Uterus (tissue), 4 donors: Measurements from ENCODE around the gene GDF10. TPM values are rescaled to one million over a fixed set of nuclear protein-coding genes. Genes with fewer than 3 reads are reported as not detected.

Source experiments
- DNase-seq, 2 donors: peaks; one replicate each; pipeline ENCODE4 v3.0.0-alpha.2; 2019 to 2020
- H3K27ac ChIP-seq, 2 donors: fragments of 200-600 bp; sonication (generic); 1 replicate in 1 of 2; 2 replicates in 1 of 2; pipeline ENCODE4 v1.5.1; 2016 to 2018
- H3K27me3 ChIP-seq, 2 donors: fragments of 200-600 bp; sonication (generic); one replicate each; pipeline ENCODE4 v1.5.1; 2018 to 2019; ENCODE audit warnings: control low read depth in 1 of 2
- H3K36me3 ChIP-seq, 2 donors: fragments of 200-600 bp; sonication (generic); one replicate each; pipeline ENCODE4 v1.5.1; 2019; ENCODE audit warnings: control low read depth in 1 of 2
- H3K4me1 ChIP-seq, 2 donors: fragments of 200-600 bp; sonication (generic); one replicate each; pipeline ENCODE4 v1.5.1; 2018 to 2019; ENCODE audit warnings: control low read depth in 1 of 2
- H3K4me3 ChIP-seq, 2 donors: fragments of 200-600 bp; sonication (generic); 1 replicate in 1 of 2; 2 replicates in 1 of 2; pipeline ENCODE4 v1.5.1; 2018 to 2019; ENCODE audit warnings: mild to moderate bottlenecking in 1 of 2
- H3K9me3 ChIP-seq, 2 donors: fragments of 200-600 bp; sonication (generic); one replicate each; pipeline ENCODE4 v1.5.1; 2019; ENCODE audit warnings: control low read depth in 1 of 2
- POLR2A ChIP-seq, 2 donors: fragments of 450-650 bp; IDR thresholded peaks; one replicate each; pipeline ENCODE4 v1.6.1; 2016; ENCODE audit warnings: antibody characterized with exemption in 2 of 2, mild to moderate bottlenecking in 1 of 2, moderate library complexity in 1 of 2
- intact Hi-C: fragments of 100-400 bp; cut with DNase I; formaldehyde crosslinking; loops from one replicate; pipeline ENCODE4 v1.15.1; 2023; ENCODE audit warnings: low total_unique reads
- total RNA-seq, 4 donors: library from RNA; depleted of rRNA in 3 of 4; stranded (reverse); fragments of >200 nt in 3 of 4; gene quantifications; one replicate each; pipeline versions ENCODE4 v1.1.0 to v1.2.4, GENCODE V29; 2014 to 2023
- TF ChIP-seq, protein P1 (sequence below), 4 experiments: fragments of 200-600 bp in 2 of 4; fragments of 450-650 bp in 2 of 4; sonication (generic) in 2 of 4; IDR thresholded peaks; one replicate each; pipeline ENCODE4 v1.5.1; 2016 to 2019; ENCODE audit warnings: antibody characterized with exemption in 4 of 4, mild to moderate bottlenecking in 2 of 4, moderate library complexity in 1 of 4
- donor health status: DM: yes; HTN: yes; CAD: no.

The GDF10 gene
- total RNA-seq, 4 donors from 2014 or later: 4.6 to 6.4 TPM; not detected in 2

DNA sequence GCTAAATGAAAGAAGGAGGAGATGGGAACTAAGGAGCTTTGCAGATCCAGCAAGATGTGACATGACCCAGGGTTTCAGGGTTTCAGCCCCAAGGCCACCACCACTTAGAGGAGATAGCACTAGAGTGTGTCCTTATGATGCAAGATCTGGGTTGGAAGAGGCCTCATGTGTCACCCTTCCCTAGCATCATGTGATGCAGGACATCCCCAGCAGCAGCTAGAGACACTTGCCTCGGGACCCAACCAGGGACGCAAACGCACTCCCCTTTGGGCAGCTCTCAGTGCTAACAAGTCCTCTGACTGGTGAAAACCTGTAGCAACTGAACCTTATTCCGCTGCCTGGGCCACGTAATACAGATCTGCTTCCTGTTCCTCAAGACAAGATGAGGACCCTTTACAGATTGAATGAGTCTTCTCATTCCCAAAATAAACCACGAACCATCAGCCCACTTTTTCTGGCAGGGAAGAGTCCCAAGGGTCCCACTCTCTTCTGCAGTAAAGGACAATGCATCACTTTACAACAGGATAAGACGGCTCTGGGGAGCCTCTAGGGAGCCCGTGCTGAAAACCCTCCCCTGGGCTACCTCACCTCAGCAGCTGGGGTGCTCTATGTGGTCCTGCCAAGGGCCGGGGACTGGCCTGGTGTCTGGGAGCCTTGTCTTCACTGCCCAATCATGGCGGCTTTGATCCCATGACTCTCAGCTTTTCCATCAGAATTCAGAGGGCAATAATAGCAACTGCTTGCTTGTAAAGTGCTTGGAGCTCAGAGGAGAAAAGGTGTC is 44.8 kb upstream of the GDF10 start:
- Histone ChIP-seq H3K4me3 (no peak overlapping the region), H3K27me3 (no peaks in the 10 kb centered on the region), H3K9me3 (no peaks in the 10 kb centered on the region), H3K36me3 (no peaks in the 10 kb centered on the region), H3K27ac (no peak overlapping the region), H3K4me1 (no peaks in the 10 kb centered on the region)
- intact Hi-C loops: no loop called here
- no peak for DNase-seq
- TF ChIP-seq, protein P1, sequence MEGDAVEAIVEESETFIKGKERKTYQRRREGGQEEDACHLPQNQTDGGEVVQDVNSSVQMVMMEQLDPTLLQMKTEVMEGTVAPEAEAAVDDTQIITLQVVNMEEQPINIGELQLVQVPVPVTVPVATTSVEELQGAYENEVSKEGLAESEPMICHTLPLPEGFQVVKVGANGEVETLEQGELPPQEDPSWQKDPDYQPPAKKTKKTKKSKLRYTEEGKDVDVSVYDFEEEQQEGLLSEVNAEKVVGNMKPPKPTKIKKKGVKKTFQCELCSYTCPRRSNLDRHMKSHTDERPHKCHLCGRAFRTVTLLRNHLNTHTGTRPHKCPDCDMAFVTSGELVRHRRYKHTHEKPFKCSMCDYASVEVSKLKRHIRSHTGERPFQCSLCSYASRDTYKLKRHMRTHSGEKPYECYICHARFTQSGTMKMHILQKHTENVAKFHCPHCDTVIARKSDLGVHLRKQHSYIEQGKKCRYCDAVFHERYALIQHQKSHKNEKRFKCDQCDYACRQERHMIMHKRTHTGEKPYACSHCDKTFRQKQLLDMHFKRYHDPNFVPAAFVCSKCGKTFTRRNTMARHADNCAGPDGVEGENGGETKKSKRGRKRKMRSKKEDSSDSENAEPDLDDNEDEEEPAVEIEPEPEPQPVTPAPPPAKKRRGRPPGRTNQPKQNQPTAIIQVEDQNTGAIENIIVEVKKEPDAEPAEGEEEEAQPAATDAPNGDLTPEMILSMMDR (IDR thresholded peaks at IDR 0.05): no peak
- no peak for TF ChIP-seq POLR2A (IDR thresholded peaks at IDR 0.05)

DNA sequence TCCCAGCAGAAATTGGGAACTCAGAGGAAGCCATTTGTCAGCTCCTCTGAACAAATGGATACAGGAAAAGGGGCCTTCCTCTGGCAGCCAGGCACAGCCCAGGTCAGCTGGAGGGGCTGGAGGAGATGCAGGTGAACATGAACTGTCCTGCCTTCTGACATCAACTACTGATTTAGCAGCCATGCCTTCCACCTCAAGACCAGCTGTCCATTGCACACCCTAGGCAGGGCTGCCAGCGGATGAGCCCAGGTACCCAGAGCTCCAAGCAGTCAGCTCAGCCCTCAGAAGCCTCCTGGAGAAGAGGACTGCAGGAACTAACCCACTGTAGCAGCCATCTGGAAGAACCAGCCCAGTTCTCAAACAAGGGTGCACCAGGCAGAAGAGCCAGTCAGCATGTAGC is 44.1 kb upstream of the GDF10 start:
- no peak overlapping the region for H3K4me3 ChIP-seq
- intact Hi-C loops: no loop called here
- TF ChIP-seq, protein P1 (IDR thresholded peaks at IDR 0.05): no peak
- no peak for TF ChIP-seq POLR2A (IDR thresholded peaks at IDR 0.05)
- H3K27ac ChIP-seq: no peak overlapping the region
- DNase-seq: no peak
- H3K27me3 ChIP-seq: no peaks in the 10 kb centered on the region
- no peaks in the 10 kb centered on the region for H3K36me3 ChIP-seq
- no peaks in the 10 kb centered on the region for H3K9me3 ChIP-seq
- H3K4me1 ChIP-seq: no peaks in the 10 kb centered on the region

DNA sequence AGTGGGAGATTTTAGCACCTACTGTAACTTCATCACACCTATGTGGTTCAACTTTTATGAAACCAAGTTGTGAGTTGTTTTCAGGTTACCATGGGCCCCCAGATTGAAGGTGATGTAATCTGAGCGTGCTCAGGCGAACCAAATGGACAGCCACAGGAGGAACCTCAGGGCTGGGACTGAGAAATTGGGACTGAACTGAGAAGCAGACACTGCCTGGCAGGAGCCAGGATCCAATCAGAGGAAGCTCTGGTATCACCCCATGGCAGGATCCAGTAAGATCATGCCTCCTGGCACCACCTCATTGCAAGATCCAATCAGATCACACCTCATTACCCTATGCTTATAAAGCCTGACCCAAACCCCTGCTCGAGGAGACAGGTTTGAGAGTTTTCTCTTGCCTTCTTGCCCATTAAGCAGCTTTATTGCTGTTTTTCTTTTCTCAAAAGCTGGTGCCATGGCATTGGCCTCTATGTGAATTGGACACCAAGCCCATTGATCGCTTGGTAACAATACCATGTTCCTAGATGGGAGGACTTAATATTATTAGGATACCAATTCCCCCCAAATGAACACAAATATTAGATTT is 43.2 kb upstream of the GDF10 start:
- no peaks in the 10 kb centered on the region for H3K27me3 ChIP-seq
- no peak for TF ChIP-seq POLR2A (IDR thresholded peaks at IDR 0.05)
- TF ChIP-seq, protein P1 (IDR thresholded peaks at IDR 0.05): no peak
- H3K36me3 ChIP-seq: no peaks in the 10 kb centered on the region
- intact Hi-C loops: no loop called here
- H3K27ac ChIP-seq: no peak overlapping the region
- H3K4me1 ChIP-seq: no peaks in the 10 kb centered on the region
- no peak overlapping the region for H3K4me3 ChIP-seq
- no peak for DNase-seq
- H3K9me3 ChIP-seq: no peaks in the 10 kb centered on the region

DNA sequence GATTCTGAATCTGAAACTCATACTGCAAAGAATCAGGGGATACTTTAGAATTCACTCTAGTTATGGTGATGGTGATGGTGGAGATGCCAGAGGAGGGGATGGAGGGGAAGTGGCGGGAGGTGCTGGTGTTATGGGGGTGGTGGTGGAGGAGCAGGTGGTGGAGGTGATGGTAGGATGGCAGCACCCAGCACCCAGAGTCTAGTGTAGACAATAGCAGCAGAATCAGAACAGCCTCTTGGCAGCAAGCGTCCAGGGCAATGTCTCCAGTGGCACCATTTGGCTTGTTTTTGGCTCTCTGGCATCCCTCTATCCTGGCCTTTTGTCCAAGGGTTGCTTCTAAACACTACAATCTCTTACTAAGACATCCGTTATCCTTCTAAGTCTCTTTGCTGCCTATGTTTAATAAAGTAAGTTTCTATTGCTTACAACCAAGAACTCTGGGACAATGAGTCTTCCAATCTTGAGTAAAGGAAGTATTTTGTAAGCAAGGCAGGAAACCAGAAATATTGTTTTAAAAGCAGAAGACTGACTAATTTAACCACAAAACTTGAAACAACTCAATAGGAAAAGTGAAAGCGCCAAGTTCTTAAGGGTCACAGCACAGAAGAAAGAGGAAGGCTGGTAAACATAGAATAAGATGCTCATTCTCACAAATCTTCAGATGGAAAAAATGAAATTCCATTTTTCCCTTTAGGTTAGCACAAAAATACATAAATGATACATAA is 42.4 kb upstream of the GDF10 start:
- DNase-seq: no peak
- intact Hi-C loops: no loop called here
- no peaks in the 10 kb centered on the region for H3K27me3 ChIP-seq
- H3K4me1 ChIP-seq: no peaks in the 10 kb centered on the region
- no peak overlapping the region for H3K4me3 ChIP-seq
- TF ChIP-seq, protein P1 (IDR thresholded peaks at IDR 0.05): no peak
- no peak for TF ChIP-seq POLR2A (IDR thresholded peaks at IDR 0.05)
- H3K27ac ChIP-seq: no peak overlapping the region
- no peaks in the 10 kb centered on the region for H3K9me3 ChIP-seq
- H3K36me3 ChIP-seq: no peaks in the 10 kb centered on the region

DNA sequence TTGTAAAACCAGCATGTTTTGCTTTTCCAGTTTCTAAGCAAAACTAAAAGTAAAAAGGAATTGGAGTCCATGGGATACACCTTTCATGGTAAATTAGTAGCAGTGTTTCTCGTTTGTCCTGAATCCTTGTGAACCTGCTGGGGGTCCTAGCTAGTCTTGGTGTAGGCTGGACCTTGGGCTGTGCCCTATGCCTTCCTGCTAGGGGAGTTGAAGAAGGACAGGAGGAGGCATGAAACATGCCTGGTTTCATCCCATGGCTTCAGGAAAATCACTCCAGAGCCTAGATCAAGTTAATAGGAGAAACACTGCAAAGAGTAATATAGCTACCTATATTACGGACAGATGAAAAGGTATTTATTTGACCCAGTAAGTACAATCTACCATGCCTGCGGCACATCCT is 41.1 kb upstream of the GDF10 start:
- Histone ChIP-seq H3K9me3 (no peaks in the 10 kb centered on the region), H3K27me3 (no peaks in the 10 kb centered on the region), H3K27ac (no peak overlapping the region), H3K4me3 (no peak overlapping the region), H3K4me1 (no peaks in the 10 kb centered on the region), H3K36me3 (no peaks in the 10 kb centered on the region)
- intact Hi-C loops: no loop called here
- TF ChIP-seq POLR2A (IDR thresholded peaks at IDR 0.05): no peak
- TF ChIP-seq, protein P1 (IDR thresholded peaks at IDR 0.05): no peak
- no peak for DNase-seq
